Cerebellar nuclear complex (tissue), 1 donor: ENCODE results near the gene MYPOP.
"Not testable (repeated sequence)": the region's sequence is repeated elsewhere in the genome, so short reads cannot be mapped to it uniquely, and the experiment has no call there.

ENCODE experiments used
- DNase-seq, 2 experiments: peaks; one replicate each; lab custom pipeline; 2025; lab: John Stamatoyannopoulos, UW

MYPOP gene

GRCh38 chr19:45906221-45906620, 3.8 kb upstream of the MYPOP start:
- no peak for DNase-seq

DNA sequence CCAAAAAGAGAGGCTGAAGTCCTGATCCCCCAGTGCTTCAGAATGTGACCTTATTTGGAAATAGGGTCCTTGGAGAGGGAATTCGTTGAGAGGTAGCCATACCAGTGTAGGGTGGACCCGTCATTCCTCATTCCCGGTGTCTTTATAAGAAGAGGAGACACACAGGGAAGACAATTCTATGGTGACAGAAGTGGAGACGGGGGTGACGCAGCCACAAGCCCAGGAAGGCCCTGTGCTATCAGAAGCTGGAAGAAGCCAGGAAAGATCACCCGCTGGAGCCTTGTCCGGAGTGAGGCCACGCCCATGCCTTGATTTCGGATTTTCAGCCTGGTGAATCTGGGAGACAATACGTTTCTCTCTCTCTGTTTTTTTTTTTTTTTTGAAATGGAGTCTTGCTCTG, 2.6 kb upstream of the MYPOP start:
- no peak for DNase-seq

DNA sequence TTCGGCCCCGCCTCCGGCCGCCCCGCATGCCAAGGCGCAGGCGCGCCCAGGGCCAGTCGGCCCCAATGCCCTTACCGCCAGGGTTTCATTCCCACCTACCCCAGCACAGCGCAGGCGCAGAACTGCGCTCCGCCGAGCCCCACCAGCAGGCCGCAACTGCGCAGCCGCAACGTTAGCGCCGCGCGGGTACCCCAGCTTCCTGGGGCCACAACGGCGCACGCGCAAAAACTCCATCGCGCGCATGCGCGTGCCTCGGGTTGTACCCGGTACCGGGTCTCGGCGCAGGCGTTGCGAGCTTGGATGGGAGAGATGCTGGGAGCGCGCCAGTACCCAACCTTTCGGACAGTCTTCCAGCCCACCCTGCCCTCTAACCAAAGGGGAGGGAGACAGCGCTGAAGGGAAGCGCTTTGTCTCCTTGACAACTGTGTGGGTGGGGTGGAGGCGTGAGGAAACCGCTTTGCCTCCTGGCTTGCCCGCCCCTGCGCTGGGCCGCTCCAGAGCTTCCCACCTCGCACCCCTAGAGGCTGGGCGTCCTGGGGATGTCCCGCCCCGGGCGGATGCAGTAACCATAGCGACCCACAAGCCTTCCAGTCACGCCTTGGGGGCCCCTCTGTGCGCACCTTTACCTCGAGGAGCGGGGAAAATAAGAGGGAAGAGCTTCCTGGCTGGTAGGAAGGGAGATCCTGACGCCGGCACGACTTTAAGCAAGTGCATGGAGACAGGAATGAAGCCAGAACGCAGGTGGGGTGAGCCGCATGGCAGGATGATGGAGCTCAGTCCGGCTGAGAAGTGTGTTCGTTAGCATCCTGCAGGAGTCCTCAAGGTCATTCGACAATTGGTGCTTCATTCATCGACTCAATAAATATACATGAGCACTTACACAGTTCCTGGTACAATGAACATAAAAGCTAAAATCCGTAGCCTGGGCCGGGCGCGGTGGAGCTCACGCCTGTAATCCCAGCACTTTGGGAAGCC, 525 bp upstream of the MYPOP start:
- peak; percentile 24 to 84 for DNase-seq

DNA sequence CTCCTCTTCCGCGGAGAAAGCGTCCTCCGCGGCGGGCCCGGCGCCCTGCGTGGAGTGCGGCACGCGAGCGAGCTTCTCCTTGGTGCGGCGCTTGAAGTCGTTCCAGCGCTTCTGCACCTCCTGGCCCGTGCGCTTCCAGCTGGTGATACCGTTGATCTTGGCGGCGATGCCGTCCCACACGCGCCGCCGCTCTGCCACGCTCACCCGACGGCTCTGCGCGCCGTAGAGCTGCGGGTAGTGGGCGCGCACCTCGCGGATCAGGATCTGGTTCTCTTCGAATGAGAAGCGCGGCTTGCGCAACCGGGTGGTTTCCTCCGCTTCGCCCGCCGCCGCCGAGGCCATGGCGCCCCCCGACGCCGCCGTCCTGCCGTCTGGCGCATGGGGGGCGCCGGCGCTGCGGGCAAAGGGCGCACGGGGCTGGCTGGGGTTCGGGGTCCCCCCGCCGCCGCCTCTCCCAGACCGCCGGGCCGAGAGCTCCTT, 941 bp downstream of the MYPOP start:
- no peak for DNase-seq

GRCh38 chr19:45900738-45901431, 1.5 kb downstream of the MYPOP start:
- no peak for DNase-seq

GRCh38 chr19:45899919-45900589, 2.4 kb downstream of the MYPOP start:
- no peak for DNase-seq

DNA sequence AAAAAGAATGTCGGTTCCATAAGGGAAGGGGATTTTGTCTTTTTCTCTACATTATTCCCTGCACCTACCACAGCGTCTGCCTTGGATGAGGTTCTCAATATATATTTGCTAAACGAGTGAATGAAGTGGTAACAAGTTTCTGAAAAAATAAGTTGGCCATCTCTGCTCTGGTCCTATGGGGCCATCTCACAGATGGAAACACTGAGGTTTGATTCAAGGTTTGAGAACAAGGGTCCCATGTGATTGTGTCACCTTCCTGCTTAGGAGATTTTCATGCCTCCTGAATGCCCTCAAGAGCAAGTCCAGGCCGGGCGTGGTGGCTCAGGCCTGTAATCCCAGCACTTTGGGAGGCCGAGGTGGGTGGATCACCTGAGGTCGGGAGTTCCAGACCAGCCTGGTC, 3.2 kb downstream of the MYPOP start:
- no peak for DNase-seq

DNA sequence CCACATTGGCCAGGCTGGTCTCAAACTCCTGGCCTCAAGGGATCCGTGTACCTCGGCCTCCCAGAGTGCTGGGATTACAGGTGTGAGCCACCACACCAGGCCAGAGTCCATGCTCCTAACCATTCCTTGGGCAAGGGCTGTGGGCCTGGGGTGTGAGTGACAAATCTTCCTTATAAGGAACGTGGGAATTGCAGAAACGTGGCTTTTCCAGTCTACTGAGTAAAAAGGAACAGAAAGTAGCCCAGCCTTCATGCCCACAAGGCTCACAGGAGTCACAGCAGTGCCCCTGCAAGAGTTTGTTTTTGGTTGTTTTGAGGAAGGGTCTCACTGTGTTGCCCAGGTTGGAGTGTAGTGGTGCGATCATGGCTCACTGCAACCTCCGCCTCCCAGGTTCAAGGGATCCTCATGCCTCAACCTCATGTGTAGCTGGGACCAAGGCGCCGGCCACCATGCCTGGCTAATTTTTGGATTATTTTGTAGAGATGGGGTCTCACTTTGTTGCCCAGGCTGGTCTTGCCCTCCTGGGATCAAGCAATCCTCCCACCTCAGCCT, 5.1 kb downstream of the MYPOP start:
- no peak for DNase-seq

GRCh38 chr19:45895983-45896599, 6.3 kb downstream of the MYPOP start:
- DNase-seq, result not testable (repeated sequence)

GRCh38 chr19:45895519-45895972, 6.9 kb downstream of the MYPOP start:
- no peak for DNase-seq

DNA sequence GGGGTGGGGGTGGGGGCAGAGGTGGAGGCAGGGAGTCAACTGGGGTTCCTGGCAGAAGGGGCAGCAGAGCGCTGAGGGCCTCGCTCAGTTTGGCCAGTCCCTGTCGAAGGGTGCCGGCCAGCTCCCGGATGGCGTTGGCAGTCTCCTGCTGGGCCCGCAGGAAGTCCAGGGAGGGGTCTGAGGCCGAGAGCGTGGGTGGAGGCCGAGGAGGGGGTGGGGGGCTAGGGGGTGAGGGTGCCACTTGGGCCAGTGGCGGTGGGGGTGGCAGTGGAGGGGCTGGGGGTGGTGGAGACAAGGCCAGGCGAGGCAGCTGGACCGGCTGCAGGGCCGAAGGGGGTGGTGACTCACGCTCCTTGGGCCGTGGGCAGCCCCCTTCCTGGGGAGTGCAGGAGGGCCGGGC, 11.5 kb downstream of the MYPOP start:
- no peak for DNase-seq

GRCh38 chr19:45889210-45889885, 13.1 kb downstream of the MYPOP start:
- DNase-seq, result no peak

GRCh38 chr19:45887200-45887710, 15.2 kb downstream of the MYPOP start:
- no peak for DNase-seq

DNA sequence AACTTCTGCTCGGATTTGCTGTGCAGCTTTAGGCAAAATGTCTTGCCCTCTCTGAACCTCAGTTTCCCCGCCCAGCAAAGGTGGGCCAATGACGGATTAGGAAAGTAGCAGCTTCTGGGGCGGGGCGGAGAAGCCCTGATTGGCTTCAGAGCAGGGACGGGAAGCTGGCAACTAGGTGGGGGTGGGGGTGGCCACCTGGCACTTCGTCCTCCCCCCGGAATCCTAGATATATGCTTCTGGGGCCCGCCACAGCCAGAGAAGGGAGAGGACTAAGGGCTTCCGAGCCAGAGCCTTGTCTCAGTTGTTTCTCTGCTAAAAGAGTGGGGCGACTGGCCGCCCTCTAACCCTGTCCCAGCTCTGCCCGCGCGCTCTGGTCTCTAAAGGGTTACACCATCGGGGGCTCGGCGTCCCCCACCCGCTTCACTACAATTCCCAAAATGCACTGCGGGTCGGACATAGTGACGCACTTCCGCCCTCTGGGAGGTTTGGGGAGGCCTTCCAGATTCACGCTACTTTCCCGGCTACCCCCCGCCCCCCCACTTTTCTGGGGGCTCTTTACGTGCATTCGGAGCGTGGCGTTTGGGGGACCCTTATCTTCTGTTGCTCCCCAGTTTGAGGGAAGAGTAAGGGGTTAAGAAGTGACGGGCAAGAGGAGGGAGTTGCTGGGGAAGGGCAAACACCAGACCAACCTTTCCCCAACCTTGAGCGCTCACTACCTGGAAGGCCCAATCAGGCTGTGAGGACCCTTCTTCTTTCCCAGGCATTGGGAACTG, 15.8 kb downstream of the MYPOP start:
- peak; percentile 26 to 81 for DNase-seq

- DNase-seq, result peak; percentile 8 to 50
These were observed 16.6 kb downstream of the MYPOP start, which contains the start of gene IRF2BP1 for GRCh38 chr19:45885556-45886426. TSS of gene IRF2BP1 (minus strand) at chr19:45886141. CDS start at chr19:45885774, 367 bp downstream.

- DNase-seq, result no peak
These were observed 17.5 kb downstream of the MYPOP start for GRCh38 chr19:45884682-45885555.

DNA sequence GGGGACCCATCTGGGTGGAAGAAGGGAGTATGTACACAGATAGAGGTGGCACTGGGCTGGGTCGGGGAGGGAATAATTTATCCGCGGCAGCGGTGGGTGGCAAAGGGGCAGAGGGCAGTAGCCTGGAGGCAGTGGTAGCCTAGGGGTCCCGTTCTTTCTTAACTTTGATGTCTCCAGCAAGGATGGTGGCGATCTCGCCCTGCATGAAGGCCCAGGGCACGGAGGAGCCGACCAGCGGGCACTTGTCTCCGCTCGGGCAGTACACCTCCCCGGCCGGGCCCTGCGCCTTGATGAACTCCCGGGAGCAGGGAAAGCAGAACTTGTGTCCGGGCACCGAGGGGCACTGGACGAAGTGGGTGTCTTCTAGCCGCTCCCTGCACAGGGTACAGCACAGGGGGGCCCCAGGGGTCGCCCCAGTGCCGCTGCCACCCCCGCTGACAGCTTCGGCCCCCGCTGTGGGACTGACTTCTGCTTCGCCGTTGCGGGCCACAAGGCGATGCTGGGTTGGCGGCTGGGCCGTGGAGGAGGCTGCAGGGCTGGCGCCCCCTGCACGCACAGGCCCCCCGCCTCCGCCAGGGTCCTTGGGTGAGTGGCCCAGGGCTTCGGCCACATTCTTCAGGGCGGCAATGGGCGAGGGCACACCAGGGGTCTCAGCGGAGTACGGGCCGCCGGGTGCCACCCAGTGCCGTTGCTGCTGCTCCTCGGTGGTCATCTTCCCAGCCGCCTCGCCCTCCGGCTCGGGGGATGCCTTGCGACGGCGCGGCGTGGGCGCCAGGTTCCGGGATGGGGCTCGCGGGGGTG, 18.3 kb downstream of the MYPOP start:
- no peak for DNase-seq
